Fibroblast of lung (primary cell): ENCODE data around the gene PIK3CB.

Source experiments
- EZH2 ChIP-seq: IDR thresholded peaks from 2 replicates; pipeline ENCODE4 v1.5.1; 2012; ENCODE audit warnings: low read length, control low read depth, mild to moderate bottlenecking; ENCODE audit errors: missing control alignments
- TF ChIP-seq, protein P1 (sequence below), 2 donors: IDR thresholded peaks in 1 of 2; conservative IDR thresholded peaks in 1 of 2; 1 replicate in 1 of 2; 2 replicates in 1 of 2; pipeline ENCODE4 v1.5.1; 2011 to 2012; ENCODE audit warnings: low read length in 2 of 2, control low read depth in 1 of 2, inconsistent platforms in 1 of 2, low read depth in 1 of 2, mild to moderate bottlenecking in 1 of 2

GRCh38 chr3:138800248-138800647 lies 34.5 kb downstream of the PIK3CB start:
- TF ChIP-seq, protein P1, sequence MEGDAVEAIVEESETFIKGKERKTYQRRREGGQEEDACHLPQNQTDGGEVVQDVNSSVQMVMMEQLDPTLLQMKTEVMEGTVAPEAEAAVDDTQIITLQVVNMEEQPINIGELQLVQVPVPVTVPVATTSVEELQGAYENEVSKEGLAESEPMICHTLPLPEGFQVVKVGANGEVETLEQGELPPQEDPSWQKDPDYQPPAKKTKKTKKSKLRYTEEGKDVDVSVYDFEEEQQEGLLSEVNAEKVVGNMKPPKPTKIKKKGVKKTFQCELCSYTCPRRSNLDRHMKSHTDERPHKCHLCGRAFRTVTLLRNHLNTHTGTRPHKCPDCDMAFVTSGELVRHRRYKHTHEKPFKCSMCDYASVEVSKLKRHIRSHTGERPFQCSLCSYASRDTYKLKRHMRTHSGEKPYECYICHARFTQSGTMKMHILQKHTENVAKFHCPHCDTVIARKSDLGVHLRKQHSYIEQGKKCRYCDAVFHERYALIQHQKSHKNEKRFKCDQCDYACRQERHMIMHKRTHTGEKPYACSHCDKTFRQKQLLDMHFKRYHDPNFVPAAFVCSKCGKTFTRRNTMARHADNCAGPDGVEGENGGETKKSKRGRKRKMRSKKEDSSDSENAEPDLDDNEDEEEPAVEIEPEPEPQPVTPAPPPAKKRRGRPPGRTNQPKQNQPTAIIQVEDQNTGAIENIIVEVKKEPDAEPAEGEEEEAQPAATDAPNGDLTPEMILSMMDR (conservative IDR thresholded peaks at IDR 0.05 in 1 of 2, IDR thresholded peaks at IDR 0.05 in 1 of 2; ENCODE audit: low read depth in 1 of 2, low read length in 2 of 2): no peak
- no peak for TF ChIP-seq EZH2
